T-helper 17 cell (primary cell): Measurements from ENCODE around the gene LINGO3. TPM values are rescaled to one million over a fixed set of nuclear protein-coding genes. Genes with fewer than 3 reads are reported as not detected.

Experiments used
- ATAC-seq: fragments of 150-1000 bp; cut with Tn5 transposase; 2 replicates; pipeline ENCODE4 v1.10.0; 2021; ENCODE audit warnings: mild to moderate bottlenecking, moderate library complexity
- DNase-seq, 3 donors: peaks; one replicate each; pipeline versions ENCODE4 v3.0.0 to v3.0.0-alpha.2; 2020 to 2021
- H3K9me3 ChIP-seq: one replicate; pipeline ENCODE4 v1.7.0; 2013; ENCODE audit warnings: low read length, mild to moderate bottlenecking; ENCODE audit not compliant: control insufficient read depth, poor library complexity, severe bottlenecking
- H3K27ac Mint-ChIP-seq: one replicate; pipeline ENCODE4 v1.8.0; 2022; ENCODE audit warnings: mild to moderate bottlenecking, moderate library complexity, mixed read lengths
- H3K27me3 Mint-ChIP-seq: one replicate; pipeline ENCODE4 v1.8.0; 2022; ENCODE audit warnings: mixed read lengths
- H3K36me3 Mint-ChIP-seq: one replicate; pipeline ENCODE4 v1.8.0; 2022; ENCODE audit warnings: low read depth, mixed read lengths
- H3K4me1 Mint-ChIP-seq: one replicate; pipeline ENCODE4 v1.8.0; 2022; ENCODE audit warnings: mild to moderate bottlenecking, mixed read lengths
- H3K4me3 Mint-ChIP-seq: one replicate; pipeline ENCODE4 v1.8.0; 2022; ENCODE audit warnings: mild to moderate bottlenecking, moderate library complexity, mixed read lengths
- total RNA-seq, 4 donors: library from RNA in 2 of 4; stranded (reverse) in 2 of 4; gene quantifications; one replicate each; pipeline ENCODE4 v1.2.3 and lab custom pipeline; 2022 to 2026

The LINGO3 gene
- total RNA-seq, 2 donors from 2014 or later = 0.20 to 0.29 TPM

GRCh38 chr19:2315818-2316353, 7.9 kb upstream of the LINGO3 start:
- no peak overlapping the region for H3K27ac Mint-ChIP-seq
- no peaks in the 10 kb centered on the region for H3K4me1 Mint-ChIP-seq
- peaks cover 8% of the 10 kb centered on the region for H3K27me3 Mint-ChIP-seq
- H3K36me3 Mint-ChIP-seq = no peaks in the 10 kb centered on the region
- no peaks in the 10 kb centered on the region for H3K9me3 ChIP-seq
- ATAC-seq = peak; percentile 56
- DNase-seq = no peak
- H3K4me3 Mint-ChIP-seq = no peak overlapping the region

GRCh38 chr19:2315121-2315817, 7.3 kb upstream of the LINGO3 start:
- Mint-ChIP-seq H3K4me3 (no peak overlapping the region), H3K27me3 (peaks cover 14% of the 10 kb centered on the region), H3K27ac (no peak overlapping the region), H3K4me1 (no peaks in the 10 kb centered on the region), H3K36me3 (no peaks in the 10 kb centered on the region)
- DNase-seq (no peak), ATAC-seq (no peak)
- no peaks in the 10 kb centered on the region for H3K9me3 ChIP-seq

GRCh38 chr19:2312820-2313501, 5.0 kb upstream of the LINGO3 start:
- no peak overlapping the region for H3K4me3 Mint-ChIP-seq
- no peak for ATAC-seq
- peaks cover 35% of the 10 kb centered on the region for H3K27me3 Mint-ChIP-seq

GRCh38 chr19:2311093-2311492, 3.1 kb upstream of the LINGO3 start:
- H3K9me3 ChIP-seq = no peaks in the 10 kb centered on the region
- peak overlapping the region; percentile 59 for H3K27ac Mint-ChIP-seq
- peaks cover 5% of the 10 kb centered on the region for H3K4me1 Mint-ChIP-seq
- DNase-seq (no peak), ATAC-seq (no peak)
- peaks cover 45% of the 10 kb centered on the region for H3K27me3 Mint-ChIP-seq
- H3K36me3 Mint-ChIP-seq = peaks cover 2% of the 10 kb centered on the region
- H3K4me3 Mint-ChIP-seq = no peak overlapping the region

More at GRCh38 chr19:2312820-2313501, 5.0 kb upstream of the LINGO3 start:
- H3K27ac Mint-ChIP-seq = no peak overlapping the region
- H3K4me1 Mint-ChIP-seq = peaks cover 3% of the 10 kb centered on the region
- no peaks in the 10 kb centered on the region for H3K9me3 ChIP-seq
- no peak for DNase-seq
- no peaks in the 10 kb centered on the region for H3K36me3 Mint-ChIP-seq

GRCh38 chr19:2309734-2310362, 1.9 kb upstream of the LINGO3 start:
- Mint-ChIP-seq H3K36me3 (peaks cover 2% of the 10 kb centered on the region), H3K4me3 (peak overlapping the region; percentile 47), H3K27ac (no peak overlapping the region), H3K4me1 (peaks cover 5% of the 10 kb centered on the region), H3K27me3 (peaks cover 53% of the 10 kb centered on the region)
- no peak for ATAC-seq
- H3K9me3 ChIP-seq = no peaks in the 10 kb centered on the region
- DNase-seq = no peak

GRCh38 chr19:2307518-2308012, 389 bp downstream of the LINGO3 start:
- H3K4me3 Mint-ChIP-seq = peak overlapping the region; percentile 25
- peaks cover 12% of the 10 kb centered on the region for H3K4me1 Mint-ChIP-seq
- H3K9me3 ChIP-seq = no peaks in the 10 kb centered on the region
- DNase-seq = no peak
- peaks cover 4% of the 10 kb centered on the region for H3K36me3 Mint-ChIP-seq
- H3K27me3 Mint-ChIP-seq = peaks cover 66% of the 10 kb centered on the region
- H3K27ac Mint-ChIP-seq = no peak overlapping the region
- ATAC-seq = no peak

- no peak for DNase-seq
- no peak for ATAC-seq
- H3K4me1 Mint-ChIP-seq = peaks cover 12% of the 10 kb centered on the region
- peaks cover 4% of the 10 kb centered on the region for H3K36me3 Mint-ChIP-seq
- H3K4me3 Mint-ChIP-seq = peak overlapping the region; percentile 53
- peak overlapping the region; percentile 59 for H3K27ac Mint-ChIP-seq
- H3K9me3 ChIP-seq = no peaks in the 10 kb centered on the region
- H3K27me3 Mint-ChIP-seq = peaks cover 66% of the 10 kb centered on the region
Observed at GRCh38 chr19:2306971-2307370, 983 bp downstream of the LINGO3 start.

GRCh38 chr19:2306281-2306806, 1.6 kb downstream of the LINGO3 start:
- H3K4me3 Mint-ChIP-seq = peak overlapping the region; percentile 53
- no peak for DNase-seq
- no peaks in the 10 kb centered on the region for H3K9me3 ChIP-seq
- peaks cover 4% of the 10 kb centered on the region for H3K36me3 Mint-ChIP-seq
- peaks cover 13% of the 10 kb centered on the region for H3K4me1 Mint-ChIP-seq
- ATAC-seq = no peak
- peaks cover 66% of the 10 kb centered on the region for H3K27me3 Mint-ChIP-seq
- peak overlapping the region; percentile 59 for H3K27ac Mint-ChIP-seq

- H3K4me1 Mint-ChIP-seq = peaks cover 15% of the 10 kb centered on the region
- H3K27me3 Mint-ChIP-seq = peaks cover 63% of the 10 kb centered on the region
- H3K9me3 ChIP-seq = no peaks in the 10 kb centered on the region
- H3K27ac Mint-ChIP-seq = peak overlapping the region; percentile 59
- no peak overlapping the region for H3K4me3 Mint-ChIP-seq
- H3K36me3 Mint-ChIP-seq = peaks cover 4% of the 10 kb centered on the region
- DNase-seq = no peak
- no peak for ATAC-seq
Observed at GRCh38 chr19:2305452-2306280, 2.3 kb downstream of the LINGO3 start.

GRCh38 chr19:2303211-2303798, 4.6 kb downstream of the LINGO3 start:
- Mint-ChIP-seq H3K36me3 (peaks cover 4% of the 10 kb centered on the region), H3K4me1 (peaks cover 12% of the 10 kb centered on the region), H3K4me3 (peak overlapping the region; percentile 57), H3K27me3 (peaks cover 40% of the 10 kb centered on the region), H3K27ac (peak overlapping the region; percentile 19)
- no peak for DNase-seq
- H3K9me3 ChIP-seq = no peaks in the 10 kb centered on the region
- ATAC-seq = no peak

- Mint-ChIP-seq H3K4me3 (peak overlapping the region; percentile 57), H3K27me3 (peaks cover 39% of the 10 kb centered on the region), H3K4me1 (peaks cover 12% of the 10 kb centered on the region), H3K36me3 (peaks cover 4% of the 10 kb centered on the region), H3K27ac (peak overlapping the region; percentile 19)
- ATAC-seq (peak; percentile 50), DNase-seq (no peak)
- H3K9me3 ChIP-seq = no peaks in the 10 kb centered on the region
Observed at GRCh38 chr19:2302319-2303210, 5.4 kb downstream of the LINGO3 start.
